ENCODE measurements around the gene HORMAD2.
"Not testable (repeated sequence)": the region's sequence is repeated elsewhere in the genome, so short reads cannot be mapped to it uniquely, and the experiment has no call there.

- TF ChIP-seq TCF4 (CRISPR knock-in tag; IDR thresholded peaks at IDR 0.05; ENCODE audit: borderline replicate concordance); RARB (CRISPR knock-in tag; IDR thresholded peaks at IDR 0.05); BACH2 (CRISPR knock-in tag; IDR thresholded peaks at IDR 0.05; ENCODE audit: borderline replicate concordance); ZFP30 (CRISPR knock-in tag; IDR thresholded peaks at IDR 0.05); OSR1 (CRISPR knock-in tag; IDR thresholded peaks at IDR 0.05); PATZ1 (CRISPR knock-in tag; IDR thresholded peaks at IDR 0.05; ENCODE audit: borderline replicate concordance); ISL1 (CRISPR knock-in tag; IDR thresholded peaks at IDR 0.05); CSRNP3 (CRISPR knock-in tag; IDR thresholded peaks at IDR 0.05); ZNF565 (CRISPR knock-in tag; conservative IDR thresholded peaks at IDR 0.05; ENCODE audit: low read depth); CREB5 (CRISPR knock-in tag; IDR thresholded peaks at IDR 0.05; ENCODE audit: low read depth): not testable (repeated sequence)
Measured at GRCh38 chr22:30200905-30201304, 120.6 kb downstream of the HORMAD2 start.
